Jurkat, Clone E6-1 (cell line): ENCODE measurements around the gene COPZ1.

Experiments
- DNase-seq: peaks from one replicate; pipeline ENCODE4 v3.0.0-alpha.2; 2011; ENCODE audit warnings: low read depth, low spot score
- H3K4me3 ChIP-seq: 2 replicates; pipeline ENCODE4 v1.5.1; 2011; ENCODE audit warnings: mild to moderate bottlenecking, low read length, control low read depth, moderate library complexity

The COPZ1 gene

GRCh38 chr12:54371328-54372112 lies 46.6 kb downstream of the COPZ1 start:
- no peak for DNase-seq
- no peak overlapping the region for H3K4me3 ChIP-seq

GRCh38 chr12:54372113-54372806 lies 47.3 kb downstream of the COPZ1 start:
- no peak overlapping the region for H3K4me3 ChIP-seq
- DNase-seq, result no peak

DNA sequence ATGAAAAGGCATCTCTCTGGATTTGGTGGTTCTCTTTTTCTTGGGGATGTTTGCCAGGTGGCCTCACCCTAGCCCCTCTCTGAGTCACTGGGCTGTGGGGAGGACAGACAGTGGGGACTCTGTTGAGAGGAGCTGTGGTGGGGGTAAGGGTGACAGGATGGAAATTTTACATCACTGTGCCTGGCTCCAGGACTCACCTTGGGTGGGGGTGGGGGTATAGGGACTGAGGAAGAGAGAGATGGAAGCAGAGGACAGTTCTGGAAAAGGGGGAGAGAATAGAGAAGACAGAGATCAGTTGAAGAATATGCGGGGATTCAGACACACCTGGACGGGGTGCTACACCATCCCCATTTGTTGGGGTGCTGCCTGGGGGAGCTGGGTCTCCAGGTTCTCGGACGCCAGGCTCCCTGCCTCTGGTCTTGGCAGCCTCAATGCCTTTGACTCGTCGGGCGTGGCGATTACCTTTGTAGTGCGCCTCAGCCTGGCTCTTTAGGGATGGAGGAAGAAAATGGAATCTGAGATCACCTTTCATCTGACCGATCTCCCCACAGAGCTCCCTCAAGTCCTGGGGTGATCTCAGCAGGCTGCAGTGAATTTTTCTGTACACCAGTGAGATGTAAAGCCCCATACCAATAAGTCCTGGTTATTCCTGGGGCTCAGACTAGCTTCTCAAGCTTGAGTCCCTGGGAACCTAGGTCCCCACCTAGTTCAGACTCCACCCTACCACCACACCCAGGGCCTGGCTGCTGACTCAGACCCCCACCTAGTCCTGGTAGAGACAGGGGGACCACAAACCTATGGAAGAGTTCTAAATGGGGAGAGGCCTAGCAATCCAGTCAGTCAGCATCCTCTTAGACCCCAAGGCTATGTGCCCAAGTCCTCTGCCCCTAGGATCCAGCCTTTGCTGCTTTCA lies 49.0 kb downstream of the COPZ1 start:
- no peak overlapping the region for H3K4me3 ChIP-seq
- DNase-seq, result no peak

- H3K4me3 ChIP-seq, result no peak overlapping the region
- no peak for DNase-seq
Observed at GRCh38 chr12:54374562-54375258, 49.8 kb downstream of the COPZ1 start.

DNA sequence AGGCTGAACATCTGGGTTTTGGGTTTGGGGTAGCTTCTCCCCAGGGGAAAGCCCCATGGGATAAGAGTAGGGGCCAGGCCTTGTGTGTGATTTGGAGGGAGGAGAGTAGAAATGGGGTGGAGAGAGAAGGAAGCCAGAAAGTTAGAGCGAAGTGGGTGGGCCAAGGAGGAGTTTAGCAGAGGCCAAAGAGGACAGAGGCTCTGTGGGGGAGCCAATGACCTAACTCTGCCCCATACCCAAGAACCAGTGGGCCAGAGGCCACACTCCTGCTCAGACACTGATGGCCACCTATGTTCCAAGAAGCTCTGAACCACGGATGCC lies 50.3 kb downstream of the COPZ1 start:
- H3K4me3 ChIP-seq, result no peak overlapping the region
- no peak for DNase-seq

DNA sequence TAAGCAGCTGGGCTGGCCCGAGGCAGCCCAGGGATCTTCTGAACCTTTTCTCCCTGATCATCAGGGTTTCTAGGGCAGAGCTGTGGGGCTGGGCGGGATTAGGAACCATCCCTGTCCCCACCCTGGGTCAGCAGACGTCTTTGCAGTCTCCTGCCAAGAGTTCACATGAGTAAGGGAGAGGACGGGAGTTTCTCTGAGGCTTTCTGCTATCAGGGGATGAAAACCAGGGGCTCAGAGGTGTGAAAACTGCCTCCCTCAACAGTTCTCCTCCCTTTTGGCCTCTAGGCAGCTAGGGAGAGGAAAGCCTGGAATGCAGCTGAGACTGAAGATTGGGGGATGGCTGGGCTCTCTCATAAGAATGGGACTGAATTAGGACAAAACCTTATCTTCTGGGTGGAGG lies 51.7 kb downstream of the COPZ1 start:
- DNase-seq, result no peak
- no peak overlapping the region for H3K4me3 ChIP-seq

GRCh38 chr12:54377007-54377406 lies 52.1 kb downstream of the COPZ1 start:
- H3K4me3 ChIP-seq, result no peak overlapping the region
- DNase-seq, result no peak

DNA sequence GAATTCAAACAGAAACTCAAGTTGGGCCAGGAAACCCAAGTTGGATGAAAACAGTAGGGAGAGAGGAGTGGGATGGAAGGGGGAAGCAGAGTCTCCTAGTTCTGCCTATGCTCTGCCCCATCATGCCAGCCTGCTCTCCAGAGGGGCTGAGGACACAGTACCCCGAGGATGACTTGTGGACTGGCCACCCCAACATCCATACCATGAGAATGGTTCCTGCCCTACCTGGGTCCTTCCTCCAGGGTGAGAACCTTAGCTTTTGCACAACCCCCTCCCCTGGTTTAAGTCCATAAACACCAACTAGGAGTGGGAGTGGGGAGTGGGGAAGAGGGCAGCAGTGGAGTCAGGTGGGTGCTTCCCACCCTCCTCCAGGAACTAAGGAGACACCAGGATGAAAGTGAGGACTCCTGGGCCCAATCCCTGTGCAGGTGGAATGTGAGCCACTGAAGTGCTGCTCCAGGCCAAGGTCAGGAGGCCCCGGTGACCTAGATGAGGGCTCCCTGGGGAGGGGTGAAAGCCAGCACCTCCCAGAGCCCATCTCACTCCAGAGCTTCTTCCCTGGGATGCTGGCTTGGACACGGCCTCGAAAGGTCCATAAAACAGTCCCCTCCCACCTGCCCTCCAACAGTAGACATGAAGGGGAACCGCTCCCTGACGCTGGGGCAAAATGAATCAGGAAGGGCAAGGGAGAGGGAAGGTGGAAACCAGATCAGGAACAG lies 53.0 kb downstream of the COPZ1 start:
- no peak for DNase-seq
- H3K4me3 ChIP-seq, result no peak overlapping the region

DNA sequence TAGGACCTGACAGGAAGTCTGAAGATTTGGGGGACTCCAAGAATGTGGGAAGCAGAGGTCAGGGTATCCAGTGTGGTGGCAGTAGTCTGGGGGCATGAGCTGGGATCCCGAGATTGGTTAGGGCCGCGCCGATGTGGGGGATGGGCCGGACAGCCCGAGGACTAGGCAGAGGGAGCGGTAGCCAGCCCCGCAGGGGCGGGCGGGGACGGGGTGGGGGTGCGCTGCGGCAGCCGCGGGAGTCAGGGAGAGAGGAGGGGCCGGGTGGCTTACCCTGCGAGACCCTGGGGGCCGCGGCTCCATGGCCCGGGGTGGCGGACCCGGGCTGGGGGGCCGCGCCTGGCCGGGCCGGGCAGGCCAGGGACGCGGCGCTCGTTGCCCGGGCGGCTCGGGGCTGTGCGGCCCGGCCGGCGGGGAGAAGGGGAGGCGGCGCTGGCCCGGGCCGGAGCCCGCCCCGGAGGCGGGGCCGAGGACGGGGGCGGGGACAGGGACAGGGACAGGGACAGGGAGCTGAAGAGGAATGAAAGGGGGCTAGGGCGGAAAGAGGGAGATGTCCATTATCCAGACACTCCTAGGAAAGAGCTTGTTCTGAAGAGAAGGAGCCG lies 54.0 kb downstream of the COPZ1 start:
- DNase-seq, result no peak

GRCh38 chr12:54379398-54380201 lies 54.7 kb downstream of the COPZ1 start:
- peak; percentile 69 for DNase-seq
- H3K4me3 ChIP-seq, result peak overlapping the region; percentile 34

More for the DNA sequence above, 54.0 kb downstream of the COPZ1 start:
- no peak overlapping the region for H3K4me3 ChIP-seq

GRCh38 chr12:54381136-54381535 lies 56.2 kb downstream of the COPZ1 start:
- H3K4me3 ChIP-seq, result no peak overlapping the region
- DNase-seq, result no peak

GRCh38 chr12:54383041-54383609 lies 58.2 kb downstream of the COPZ1 start:
- no peak for DNase-seq

DNA sequence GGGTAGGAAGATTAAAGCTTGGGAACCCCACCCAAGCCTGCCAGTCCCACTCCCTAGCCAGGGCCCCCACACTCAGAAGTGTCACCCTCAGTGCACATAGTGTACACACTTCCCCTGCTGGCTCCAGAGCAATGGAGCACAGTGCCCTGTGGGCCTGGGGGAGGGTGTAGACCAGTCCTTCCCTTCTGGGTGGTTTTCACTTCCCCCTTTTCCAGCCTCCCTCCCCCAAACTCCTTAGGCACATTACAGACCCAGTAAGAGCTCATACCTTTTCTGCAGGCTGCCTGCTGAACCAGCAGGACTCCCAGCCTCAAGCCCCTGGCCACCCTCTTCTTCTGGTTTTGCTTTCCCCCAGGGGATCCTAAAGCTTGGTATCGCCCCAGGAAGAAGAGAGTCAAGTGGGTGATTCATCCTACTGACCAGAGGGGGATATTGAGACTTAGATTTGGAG lies 59.7 kb downstream of the COPZ1 start, which contains the start of gene ZNF385A:
TSS of gene ZNF385A (minus strand) at position 143 of the 451 bp plus-strand sequence. CDS start 219 bp downstream, outside the sequence.
- no peak for DNase-seq
- no peak within 1 kb of the TSS for H3K4me3 ChIP-seq

More at GRCh38 chr12:54383041-54383609, 58.2 kb downstream of the COPZ1 start:
- no peak overlapping the region for H3K4me3 ChIP-seq

DNA sequence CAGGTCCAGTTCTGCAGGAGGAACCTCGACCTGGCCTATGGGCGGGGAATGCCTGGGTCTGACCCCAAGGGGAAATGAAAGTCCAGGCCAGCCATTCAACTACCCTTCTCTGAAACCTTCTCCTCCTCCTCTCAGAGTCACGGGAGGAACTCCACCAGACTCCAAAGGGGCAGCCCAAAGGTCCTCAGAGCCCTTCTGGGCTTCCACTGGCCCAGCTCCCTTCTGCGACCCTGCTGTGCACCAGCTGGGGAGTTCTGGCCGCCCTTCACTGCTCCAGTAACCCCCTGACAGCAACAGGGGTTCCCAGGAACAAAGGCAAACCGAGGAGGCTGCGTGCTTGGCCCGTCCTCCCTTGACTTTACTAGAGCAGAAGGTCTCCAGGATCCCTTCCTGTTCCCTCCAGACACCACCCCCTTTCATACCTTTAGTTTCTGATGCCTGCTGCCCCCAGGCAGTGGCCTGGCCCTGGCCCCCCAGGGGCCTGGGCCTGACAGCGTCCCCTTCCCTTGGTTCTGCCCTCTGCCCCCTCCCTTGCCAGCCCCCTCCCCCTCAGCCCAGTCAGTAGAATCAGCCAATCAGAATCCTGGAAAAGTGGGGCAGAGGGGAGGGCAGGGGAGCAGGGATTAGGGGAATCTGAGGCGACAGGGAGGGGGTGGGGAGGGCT lies 60.5 kb downstream of the COPZ1 start:
- H3K4me3 ChIP-seq, result no peak overlapping the region

DNA sequence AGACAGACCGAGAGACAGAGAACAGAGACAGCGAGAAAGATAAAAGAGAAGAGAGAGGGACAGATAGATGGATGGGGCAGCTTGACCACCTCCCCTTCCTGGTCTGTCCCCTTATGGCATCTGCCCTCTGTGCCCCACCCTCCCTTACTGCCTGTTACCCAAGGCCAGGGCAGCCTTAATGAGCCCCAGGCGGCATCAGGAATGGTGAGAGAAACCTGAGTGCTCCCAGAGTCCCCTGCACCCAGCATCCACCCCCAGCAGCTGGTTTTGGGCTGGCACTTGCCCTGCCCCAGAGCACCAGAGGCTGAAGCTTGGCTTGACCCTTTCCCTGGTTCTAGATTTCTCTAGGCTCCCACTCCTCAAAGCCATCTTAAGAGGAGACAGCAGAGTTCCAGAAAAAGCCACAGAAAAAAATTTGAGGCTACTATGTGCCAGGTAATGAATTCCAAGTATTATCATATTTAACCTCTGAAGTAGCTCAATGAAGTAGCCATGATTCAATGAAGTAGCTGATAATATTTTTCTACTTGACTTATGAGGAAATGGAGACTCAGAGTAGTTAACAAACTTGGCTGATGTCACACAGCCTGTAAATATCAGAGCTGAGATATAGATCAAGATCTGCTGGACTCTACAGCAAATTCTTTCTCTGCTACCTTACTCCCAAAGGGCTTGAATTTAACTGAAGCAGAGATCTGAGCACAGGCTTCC lies 61.6 kb downstream of the COPZ1 start:
- no peak for DNase-seq

More for the DNA sequence above, 60.5 kb downstream of the COPZ1 start:
- DNase-seq, result no peak

GRCh38 chr12:54387114-54387467 lies 62.2 kb downstream of the COPZ1 start:
- H3K4me3 ChIP-seq, result no peak overlapping the region
- no peak for DNase-seq

More for the DNA sequence above, 61.6 kb downstream of the COPZ1 start:
- H3K4me3 ChIP-seq, result no peak overlapping the region
